GM19438 (cell line): Measurements from ENCODE around the gene XRN1.
"Not testable (repeated sequence)": the region's sequence is repeated elsewhere in the genome, so short reads cannot be mapped to it uniquely, and the experiment has no call there.

Experiments used
- ATAC-seq: cut with Tn5 transposase; IDR thresholded peaks from one replicate; pipeline ENCODE4 v1.9.1; 2021; ENCODE audit warnings: low read depth; ENCODE audit not compliant: unreplicated experiment

XRN1 gene

DNA sequence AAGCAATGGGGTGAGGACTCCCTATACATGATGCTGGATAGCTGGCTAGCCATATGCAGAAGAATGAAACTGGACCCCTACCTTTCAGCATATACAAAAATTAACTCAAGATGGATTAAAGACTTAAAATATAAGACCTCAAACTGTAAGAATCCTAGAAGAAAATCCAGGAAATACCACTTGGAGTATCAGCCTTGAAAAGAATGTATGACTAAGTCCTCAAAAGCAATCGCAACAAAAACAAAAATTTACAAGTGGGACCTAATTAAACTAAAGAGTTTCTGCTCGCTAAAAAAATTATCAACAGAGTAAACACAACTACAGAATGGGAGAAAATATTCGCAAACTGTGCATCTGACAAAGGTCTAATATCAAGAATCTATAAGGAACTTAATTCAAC, 94.3 kb downstream of the XRN1 start:
- no peak for ATAC-seq

DNA sequence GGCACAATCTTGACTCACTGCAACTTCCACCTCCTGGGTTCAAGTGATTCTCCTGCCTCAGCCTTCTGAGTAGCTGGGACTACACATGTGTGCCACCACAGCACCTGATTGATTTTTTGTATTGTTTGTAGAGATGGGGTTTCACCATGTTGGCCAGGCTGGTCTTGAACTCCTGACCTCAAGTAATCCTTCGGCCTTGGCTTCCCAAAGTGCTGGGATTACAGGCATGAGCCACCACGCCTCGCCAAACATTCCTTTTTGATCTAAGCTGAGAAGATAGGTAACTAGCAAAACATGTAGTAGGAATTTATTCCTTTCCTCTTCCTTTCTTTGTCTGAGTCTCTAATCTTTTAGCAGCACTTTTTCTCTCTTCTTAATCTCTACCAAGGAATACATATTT, 95.1 kb downstream of the XRN1 start:
- not testable (repeated sequence) for ATAC-seq

DNA sequence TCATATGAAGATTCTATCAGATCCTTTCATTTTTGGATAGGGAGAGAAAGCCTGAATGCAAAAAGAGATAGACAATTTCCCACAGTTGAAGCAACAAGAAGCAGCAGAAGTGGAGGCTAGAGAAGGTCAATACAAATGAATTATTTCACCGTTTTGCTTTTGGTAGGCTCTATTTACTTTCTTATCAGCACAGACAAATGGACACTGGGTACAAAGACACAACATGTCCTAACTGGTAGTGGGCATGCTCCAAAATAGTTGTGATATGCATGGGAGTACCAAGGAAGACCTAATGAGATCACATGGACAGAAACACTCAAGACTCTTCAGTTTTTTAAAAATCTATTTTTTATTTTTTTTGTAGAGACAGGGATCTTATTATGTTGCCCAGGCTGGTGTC, 99.4 kb downstream of the XRN1 start:
- no peak for ATAC-seq

DNA sequence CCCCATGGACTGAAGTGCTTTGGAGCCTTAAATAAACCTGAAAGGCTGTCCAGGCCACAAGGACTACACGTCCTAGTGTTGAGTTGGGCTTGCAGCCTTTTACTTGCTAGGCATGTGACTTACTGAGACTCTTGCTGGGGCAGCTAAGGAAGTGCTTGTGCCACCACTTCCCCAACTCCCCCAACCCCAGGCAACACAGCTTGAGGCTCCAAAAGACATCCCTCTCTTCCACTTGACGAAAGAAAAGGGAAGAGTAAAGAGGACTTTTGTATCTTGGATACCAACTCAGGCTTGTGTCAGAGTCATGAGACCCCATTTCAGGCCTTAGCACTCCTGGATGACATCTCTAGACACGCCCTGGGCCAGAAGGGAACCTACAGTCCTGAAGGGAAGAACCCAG, 109.8 kb downstream of the XRN1 start:
- ATAC-seq = no peak

DNA sequence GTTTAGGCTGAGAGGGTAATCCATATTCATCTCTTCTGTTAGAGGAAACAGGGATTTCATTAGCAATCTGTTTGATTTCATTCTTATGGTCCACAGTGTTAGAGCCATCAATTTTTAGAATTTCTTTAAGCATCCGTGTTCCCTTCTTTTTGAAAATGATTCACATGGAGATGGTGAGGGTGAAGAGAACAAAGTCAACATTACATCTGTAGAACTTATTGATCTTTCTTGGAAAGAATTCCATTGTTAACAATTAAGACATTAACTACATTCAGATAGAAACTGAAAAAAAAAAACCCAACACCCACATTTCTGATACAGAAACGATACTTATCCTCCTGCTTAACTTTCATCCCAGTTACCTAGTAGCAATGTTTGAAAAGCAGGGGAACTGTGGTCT, 115.4 kb downstream of the XRN1 start:
- no peak for ATAC-seq

DNA sequence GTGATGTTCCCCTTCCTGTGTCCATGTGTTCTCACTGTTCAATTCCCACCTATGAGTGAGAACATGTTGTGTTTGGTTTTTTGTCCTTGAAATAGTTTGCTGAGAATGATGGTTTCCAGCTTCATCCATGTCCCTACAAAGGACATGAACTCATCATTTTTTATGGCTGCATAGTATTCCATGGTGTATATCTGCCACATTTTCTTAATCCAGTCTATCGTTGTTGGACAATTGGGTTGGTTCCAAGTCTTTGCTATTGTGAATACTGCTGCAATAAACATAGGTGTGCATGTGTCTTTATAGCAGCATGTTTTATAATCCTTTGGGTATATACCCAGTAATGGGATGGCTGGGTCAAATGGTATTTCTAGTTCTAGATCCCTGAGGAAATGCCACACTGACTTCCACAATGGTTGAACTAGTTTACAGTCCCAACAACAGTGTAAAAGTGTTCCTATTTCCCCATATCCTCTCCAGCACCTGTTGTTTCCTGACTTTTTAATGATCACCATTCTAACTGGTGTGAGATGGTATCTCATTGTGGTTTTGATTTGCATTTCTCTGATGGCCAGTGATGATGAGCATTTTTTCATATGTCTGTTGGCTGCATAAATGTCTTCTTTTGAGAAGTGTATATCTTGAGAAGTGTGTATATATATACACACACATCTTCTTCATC, 123.4 kb downstream of the XRN1 start:
- not testable (repeated sequence) for ATAC-seq

DNA sequence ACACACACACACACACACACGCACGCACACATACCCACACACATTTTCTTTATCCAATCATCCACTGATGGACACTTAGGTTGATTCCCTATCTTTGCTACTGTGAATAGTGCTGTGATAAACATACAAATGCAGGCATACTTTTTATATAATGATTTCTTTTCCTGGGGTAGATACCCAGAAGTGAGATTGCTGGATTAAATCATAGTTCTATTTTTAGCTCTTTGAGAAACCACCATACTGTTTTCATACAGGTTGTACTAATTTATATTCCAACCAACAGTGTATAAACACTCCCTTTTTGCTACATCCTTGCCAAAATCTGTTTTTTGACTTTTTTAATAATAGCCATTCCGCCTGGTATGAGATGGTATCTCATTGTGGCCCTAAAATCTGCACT, 127.9 kb downstream of the XRN1 start:
- no peak for ATAC-seq

DNA sequence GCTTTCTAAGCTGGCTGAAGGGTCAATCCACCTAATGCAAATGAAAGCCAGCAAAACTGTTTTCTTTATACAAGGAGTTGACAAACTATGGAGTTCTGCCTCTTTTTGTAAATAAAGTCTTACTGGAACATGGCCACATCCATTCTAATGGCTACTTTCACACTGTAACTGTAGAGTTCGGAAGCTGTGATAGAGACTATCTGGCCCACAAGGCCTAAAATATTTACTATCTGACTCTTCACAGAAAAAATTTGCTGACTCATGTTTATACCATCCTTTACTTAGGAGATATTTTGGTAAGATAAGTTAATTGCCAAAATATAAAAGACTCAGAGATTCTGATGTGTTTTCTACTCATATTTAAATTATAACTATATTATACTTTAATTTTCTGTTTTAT, 128.7 kb downstream of the XRN1 start:
- no peak for ATAC-seq

DNA sequence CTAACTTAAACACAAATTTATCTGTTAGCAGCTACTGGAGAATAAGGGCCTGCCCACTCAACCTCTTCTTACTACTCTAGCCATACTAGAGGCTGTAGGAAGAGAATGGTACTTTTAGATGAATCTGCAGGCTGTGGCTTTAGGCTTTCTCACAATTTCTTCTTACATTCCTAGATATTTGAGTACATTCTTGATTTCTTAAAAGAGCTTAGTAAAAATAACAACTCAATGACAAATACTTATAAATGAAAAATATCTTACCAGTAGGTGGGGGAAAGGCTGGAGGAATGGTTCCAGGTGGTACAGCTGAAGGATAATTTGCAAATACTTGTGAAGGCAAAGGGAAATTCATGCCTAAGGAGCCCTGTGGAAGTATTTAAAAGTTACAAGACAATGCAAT, 129.5 kb downstream of the XRN1 start:
- no peak for ATAC-seq

DNA sequence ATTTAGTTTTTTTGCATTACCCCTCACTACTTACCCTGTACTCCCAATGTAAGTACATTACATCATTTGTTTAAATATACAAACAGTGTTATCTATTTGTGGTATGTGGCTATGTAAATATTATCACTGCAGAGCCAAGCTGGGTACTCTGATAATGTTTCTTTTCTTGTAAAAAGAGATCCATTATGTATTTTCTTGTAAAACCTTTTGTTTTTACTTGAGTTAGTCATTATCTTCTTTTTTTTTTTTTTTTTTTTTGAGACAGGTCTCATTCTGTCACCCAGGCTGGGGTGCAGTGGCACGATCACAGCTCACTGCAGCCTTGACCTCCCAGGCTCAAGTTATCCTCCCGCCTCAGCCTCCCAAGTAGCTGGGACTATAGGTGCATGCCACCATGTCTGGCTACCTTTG, 131.9 kb downstream of the XRN1 start:
- ATAC-seq = not testable (repeated sequence)

DNA sequence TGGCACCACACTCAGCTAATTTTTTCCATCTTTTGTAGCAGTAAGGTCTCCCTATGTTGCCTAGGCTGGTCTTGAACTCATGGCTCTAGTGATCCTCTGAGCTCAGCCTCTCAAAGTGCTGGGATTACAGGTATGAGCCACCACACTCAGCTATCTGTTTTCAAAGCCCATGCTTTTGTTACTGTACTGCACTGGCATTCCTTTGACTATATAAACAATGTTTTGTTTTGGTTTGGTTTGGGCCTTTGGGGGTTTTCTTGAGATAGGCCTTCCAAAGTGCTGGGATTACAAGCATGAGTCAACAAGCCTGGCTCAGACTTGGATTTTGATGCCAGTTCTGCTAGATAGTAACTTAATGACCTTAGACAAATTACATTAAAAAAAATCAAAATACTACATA, 132.8 kb downstream of the XRN1 start:
- ATAC-seq = no peak

DNA sequence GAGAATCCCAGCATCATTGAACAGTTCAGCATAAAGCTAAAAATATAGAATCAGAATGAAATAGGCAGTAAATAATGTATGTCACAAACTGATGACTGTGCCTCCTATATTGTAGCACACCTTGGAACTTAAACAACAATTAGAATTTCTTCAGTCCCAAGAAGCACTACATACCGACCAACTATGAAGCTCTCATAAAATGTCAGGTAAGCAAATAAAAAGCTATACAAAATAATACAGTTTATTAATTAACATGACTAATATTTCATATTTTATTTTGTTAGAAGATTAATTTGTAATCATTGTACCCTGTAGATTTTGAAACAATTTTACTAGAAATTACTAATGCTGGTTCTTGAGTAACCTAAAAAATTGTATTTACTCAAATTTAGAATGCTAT, 137.4 kb downstream of the XRN1 start:
- no peak for ATAC-seq

DNA sequence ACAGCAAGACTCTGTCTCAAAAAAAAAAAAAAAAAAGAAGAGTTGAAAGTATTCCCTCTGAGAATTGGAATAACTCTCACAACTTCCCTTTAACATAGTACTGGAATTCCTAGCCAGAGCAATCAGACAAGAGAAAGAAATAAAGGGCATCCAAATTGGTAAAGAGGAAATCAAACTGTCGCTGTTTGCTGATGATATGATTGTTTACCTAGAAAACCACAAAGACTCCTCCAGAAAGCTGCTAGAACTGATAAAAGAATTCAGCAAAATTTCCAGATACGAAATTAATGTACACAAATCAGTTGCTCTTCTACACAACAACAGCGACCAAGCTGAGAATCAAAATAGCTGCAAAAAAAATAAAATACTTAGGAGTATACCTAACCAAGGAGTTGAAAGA, 145.0 kb downstream of the XRN1 start:
- not testable (repeated sequence) for ATAC-seq

DNA sequence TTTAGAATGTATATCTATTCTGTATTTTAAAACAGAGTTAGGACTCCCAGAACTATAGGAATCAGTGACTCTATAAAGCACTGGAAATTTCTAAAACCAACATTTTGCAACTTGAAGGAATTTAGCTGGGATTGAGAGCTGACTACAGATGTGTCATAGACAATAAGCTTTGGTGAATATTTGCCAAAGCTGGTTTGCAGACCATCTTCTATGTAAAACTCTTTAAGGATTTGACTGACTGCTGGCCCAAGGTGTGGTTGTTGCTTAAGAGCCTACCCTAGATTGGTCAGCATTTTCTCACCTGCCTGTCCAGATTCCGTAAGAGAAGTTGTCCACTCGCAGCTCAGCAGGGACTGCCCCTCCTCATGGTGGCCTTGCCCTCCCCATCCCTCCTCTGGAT, 149.2 kb downstream of the XRN1 start:
- ATAC-seq = no peak

DNA sequence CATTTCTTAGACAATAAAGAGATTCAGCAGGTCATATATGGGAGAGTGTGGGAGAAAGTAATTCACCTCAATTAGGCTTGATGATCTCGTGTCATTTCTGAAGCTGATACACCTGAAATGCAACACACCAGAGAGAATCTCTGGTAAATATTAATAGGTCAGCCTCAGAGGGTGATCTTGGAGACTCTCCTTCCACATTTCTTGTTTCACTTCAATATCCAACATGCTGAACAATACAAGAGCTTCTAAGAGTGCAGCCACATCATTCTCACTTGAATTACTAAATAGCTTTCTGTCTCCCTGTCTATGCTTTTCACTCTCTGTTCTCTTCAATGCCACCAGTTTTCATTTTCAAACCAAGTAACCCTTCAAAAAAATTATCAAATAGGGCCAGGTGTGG, 151.3 kb downstream of the XRN1 start:
- no peak for ATAC-seq

DNA sequence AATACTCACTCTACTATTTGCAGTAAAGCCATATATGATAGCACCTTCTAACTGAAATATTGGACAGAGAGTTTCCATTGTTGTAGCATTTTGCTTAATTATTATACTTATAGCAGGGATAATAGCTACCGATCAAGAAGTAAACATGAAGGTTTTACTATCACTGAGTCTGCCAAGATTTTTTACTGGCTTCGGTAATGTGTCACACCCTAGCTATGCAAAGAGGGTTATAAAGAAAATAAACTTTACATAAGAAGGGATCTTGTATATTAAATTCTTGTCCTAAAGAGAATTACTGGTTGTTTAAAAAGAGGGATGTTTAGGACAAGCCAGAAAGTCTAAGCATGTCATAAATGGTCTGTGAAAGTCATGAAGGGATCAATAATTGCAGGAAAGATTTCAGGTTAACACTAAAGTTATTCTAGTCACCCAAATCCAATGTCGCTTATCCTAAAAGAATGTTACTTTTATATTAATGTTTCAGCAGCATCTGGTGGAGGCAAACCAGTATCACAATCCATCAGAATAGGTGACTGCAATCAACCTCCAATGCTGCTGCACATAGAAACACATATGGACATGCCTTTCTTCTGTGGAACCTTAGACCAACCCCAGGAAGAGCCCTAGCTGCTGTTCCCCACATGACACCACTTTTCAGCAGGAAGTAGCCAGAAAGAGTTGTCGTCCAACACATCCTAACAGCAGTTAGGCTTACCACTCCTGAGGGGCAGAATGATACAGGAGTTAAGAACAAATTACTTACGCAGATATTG, 159.8 kb downstream of the XRN1 start:
- no peak for ATAC-seq

DNA sequence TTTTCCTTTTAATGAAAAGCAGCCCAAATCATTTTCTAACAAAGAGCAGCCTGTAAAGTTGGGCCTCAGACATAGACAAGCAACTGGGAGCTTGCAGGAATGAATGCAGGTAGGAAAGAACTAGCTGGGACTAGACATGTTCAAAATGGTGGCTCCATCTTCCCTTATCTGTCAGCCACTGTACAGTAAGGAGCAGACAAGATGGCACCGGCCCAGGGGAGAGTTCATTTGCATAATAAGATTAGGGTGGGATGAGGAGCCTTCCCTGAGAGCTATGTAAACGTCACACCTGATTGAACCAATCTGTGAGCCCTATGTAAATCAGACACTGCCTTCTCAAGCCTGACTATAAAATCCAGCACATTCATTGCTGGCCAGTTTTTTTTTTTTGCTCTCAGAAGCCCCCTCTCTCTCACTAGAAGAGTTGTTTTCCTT, 162.7 kb downstream of the XRN1 start:
- no peak for ATAC-seq

DNA sequence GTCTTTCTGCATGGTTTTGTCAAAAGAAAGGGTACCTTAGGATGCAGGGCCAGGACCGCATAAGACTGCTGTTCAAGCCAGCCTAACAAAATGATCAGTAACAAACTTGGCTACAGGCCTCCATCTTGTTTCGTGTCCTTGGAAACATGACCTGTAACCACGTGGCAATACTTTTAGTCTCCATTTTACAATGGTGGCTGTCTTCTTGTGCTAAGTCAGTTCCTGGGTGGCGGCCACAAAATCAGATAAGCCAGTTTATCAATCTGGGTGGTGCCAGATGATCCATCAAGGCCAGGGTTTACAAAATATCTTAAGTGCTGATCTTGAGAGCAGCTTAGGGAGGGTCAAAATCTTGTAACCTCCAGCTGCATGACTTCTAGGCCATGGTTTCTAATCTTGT, 165.3 kb downstream of the XRN1 start:
- ATAC-seq = no peak

DNA sequence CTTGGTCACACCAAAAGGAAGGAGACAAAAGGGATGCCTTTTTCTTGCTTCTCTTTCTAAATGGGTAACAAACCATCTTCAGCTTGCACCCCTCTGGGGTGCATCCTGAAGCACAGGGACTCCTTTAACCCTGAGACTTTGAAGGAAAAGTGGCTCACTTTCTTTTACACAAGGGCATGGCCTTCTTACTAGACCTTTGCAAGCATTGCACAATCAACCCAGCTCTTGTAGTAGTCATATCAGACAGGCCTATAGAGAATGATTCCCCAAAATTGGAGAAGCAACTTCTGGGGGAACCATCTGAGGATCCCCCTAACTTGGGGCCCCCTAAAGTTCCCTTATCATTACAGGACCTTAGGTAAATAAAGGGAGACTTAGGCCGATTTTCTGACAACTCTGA, 166.4 kb downstream of the XRN1 start:
- ATAC-seq = no peak

DNA sequence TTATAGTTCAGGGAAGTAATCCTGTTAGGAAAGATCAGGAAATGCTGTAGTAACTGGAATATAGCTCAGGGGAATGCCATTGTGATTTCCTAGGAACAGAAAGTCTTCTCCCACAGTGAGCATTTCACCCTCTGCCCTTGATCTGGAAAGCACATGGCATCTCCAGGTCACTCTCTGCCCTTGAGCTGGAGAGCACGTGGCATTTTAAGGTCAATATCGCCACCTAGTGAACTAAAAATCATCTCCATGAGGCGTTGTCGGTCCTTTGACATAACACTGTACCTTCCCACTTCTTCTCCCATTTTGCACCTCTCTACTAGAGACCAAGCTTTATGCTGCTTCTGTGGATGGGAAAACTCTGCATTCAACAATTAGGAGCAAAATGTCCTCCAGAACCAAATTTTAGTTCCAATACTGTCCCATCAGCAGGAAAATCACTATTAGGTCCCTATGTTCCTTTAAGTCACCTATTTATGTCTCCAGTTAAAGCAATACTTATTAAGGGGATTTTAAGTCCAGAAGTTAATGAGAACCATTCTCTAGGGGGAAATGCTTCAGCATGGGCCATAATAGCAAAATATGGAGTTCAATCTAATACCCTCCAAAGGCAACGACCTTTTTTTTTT, 167.8 kb downstream of the XRN1 start:
- peak; percentile 84 for ATAC-seq

DNA sequence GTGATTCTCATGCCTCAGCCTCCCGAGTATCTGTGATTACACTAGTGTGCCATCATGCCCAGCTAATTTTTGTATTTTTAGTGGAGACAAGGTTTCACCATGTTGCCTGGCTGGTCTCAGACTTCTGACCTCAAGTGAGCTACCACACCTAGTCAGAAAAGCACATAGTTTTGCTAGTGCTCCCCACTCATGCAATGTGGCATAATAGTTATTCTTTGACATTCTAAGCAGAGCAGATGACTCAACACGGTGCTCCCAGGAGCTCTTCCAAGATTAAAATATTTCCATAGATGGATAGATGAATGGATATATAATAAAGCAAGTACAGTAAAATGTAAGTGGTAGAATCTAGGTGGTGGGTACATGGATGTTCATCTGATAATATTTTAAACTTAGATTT, 169.4 kb downstream of the XRN1 start:
- no peak for ATAC-seq

DNA sequence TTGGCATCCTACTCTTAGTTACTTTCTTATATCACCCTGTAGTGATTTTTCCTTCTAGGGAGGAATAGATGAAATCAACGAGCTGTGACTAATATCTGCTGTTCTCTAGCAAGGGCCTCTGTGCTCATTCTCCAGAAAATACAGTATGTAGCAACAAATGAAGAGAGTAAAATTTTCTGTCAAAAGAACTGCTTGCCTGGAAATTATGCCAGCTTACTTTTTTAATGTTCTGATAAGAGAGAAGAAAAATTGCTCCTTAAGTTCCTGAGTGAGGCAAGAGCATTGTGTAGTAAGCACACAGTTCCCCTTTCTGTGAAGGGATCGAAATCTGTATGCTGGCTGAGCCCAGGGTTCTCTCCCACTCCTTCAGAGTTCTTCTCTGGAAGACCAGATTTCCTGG, 171.1 kb downstream of the XRN1 start:
- no peak for ATAC-seq
